Stimulated activated CD8-positive, alpha-beta memory T cell treated with anti-CD3 and anti-CD28 coated beads, Interleukin-12 subunit alpha, Interleukin-12 subunit beta, amount 100 ng/mL, for 1 hour (primary cell): ENCODE data around the gene IST1.
"Not testable (repeated sequence)": the region's sequence is repeated elsewhere in the genome, so short reads cannot be mapped to it uniquely, and the experiment has no call there.

Source experiments
- DNase-seq: peaks from one replicate; pipeline ENCODE4 v3.0.0-alpha.2; 2020; ENCODE audit warnings: low read depth

Gene IST1

GRCh38 chr16:71894921-71895678 lies at the start of gene IST1:
TSS of gene IST1 (plus strand) at chr16:71895531. CDS start at chr16:71915641, 20,110 bp downstream.
- DNase-seq = peak; percentile 97

- DNase-seq = peak; percentile 86
Measured at GRCh38 chr16:71845639-71846430, 49.5 kb upstream of the IST1 start, which contains the start of gene ATXN1L. TSS of gene ATXN1L (plus strand) at chr16:71845976. CDS start at chr16:71849741, 3,765 bp downstream.

DNA sequence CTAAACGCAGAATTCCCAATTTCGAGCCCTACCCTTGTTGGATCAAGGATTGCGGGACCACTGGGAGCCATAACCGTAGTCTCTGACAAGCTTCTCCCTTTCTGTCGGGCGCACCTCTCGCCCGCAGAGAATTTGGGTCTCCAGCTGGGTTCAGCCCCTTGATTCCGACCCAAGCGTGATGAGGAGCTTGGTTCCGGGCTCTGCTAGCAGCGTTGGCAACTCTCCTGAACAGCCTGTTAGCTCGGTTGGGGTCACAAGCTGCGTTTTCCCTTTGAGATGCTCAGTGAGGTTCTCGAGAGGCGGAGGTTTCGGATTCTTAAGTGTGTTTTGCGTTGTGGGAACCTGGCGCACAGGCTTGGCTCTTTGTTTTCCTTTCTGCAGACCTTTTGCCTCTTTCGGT lies 48.9 kb upstream of the IST1 start:
- DNase-seq = no peak

DNA sequence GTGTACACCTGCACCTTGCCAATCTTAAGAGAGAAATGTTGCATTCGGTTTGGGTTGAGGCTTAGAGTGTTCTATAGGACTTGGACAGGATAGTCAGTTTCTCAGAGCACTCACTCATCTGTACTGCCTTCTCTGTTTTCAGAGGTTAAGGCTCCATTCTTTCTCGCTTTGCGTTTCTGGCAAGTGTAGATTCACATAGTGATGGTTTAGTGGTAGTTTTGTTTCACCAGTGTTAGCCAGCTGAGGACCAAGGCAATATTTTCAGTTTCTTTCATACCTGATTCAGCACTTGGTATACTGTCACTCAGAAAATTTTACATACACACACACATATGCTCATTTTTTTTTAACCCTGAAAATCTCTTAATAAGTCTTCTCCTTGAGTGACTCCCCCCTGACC lies 48.2 kb upstream of the IST1 start:
- no peak for DNase-seq

GRCh38 chr16:71848622-71849021 lies 46.7 kb upstream of the IST1 start:
- DNase-seq = no peak

DNA sequence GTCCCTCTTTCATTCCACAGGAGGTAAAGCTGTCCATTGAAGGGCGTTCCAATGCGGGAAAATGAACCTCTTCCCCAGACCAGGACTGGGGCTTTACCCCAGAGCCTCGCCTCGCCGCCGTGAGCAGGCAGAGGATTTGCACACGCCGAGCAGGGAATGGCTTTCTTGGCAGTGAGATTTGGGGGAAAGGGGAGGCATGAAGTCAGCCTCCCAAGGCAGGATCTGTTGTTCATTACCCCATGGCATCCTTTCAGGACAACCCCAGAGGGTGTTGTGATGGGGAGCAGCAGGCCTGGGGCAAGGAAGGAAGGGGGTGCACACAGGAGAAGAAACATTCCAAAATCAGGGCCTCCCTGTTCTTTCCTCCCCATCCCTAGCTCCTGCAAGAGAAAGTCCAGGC lies 43.6 kb upstream of the IST1 start:
- no peak for DNase-seq

GRCh38 chr16:71852158-71852557 lies 43.2 kb upstream of the IST1 start:
- no peak for DNase-seq

DNA sequence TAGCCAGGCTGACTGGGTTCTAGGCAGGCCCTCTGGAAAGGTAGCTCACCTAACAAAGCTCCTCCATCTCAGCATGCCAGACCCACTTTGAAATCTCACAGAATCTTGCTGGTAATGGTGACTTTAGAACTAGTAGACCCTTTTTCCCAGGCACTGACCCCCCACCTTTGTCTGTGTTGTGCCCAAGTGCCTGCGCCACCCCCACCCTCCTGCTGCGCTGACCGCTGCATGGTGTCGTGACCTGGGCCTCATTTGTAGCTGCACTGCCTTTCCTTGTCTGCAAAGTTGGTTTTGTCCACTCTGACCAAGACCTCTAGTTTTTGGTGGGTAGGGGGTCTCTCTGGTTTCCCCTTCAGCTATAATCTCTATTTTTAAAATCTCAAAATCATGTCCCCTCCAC lies 42.8 kb upstream of the IST1 start:
- DNase-seq = no peak

DNA sequence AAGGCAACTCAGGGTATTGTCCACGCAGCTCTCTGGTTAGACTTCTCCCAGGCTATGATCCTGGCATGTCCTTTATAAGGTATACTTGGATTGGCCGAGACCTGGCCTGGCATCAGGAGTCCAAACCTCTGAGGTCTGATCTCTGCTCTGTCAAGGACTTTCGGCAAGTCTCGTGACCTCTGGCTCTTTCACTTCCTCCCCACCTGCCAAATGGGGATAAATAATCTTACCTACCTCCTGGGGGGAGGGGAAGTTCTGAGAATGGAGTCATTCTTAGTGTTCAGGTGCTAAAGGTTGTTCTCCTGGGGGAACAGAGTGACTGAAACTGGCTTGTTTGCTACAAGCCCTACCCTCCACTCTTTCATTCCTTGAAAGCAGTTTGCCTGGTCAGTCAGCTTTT lies 41.9 kb upstream of the IST1 start:
- no peak for DNase-seq

GRCh38 chr16:71854369-71854948 lies 40.9 kb upstream of the IST1 start:
- DNase-seq = no peak

DNA sequence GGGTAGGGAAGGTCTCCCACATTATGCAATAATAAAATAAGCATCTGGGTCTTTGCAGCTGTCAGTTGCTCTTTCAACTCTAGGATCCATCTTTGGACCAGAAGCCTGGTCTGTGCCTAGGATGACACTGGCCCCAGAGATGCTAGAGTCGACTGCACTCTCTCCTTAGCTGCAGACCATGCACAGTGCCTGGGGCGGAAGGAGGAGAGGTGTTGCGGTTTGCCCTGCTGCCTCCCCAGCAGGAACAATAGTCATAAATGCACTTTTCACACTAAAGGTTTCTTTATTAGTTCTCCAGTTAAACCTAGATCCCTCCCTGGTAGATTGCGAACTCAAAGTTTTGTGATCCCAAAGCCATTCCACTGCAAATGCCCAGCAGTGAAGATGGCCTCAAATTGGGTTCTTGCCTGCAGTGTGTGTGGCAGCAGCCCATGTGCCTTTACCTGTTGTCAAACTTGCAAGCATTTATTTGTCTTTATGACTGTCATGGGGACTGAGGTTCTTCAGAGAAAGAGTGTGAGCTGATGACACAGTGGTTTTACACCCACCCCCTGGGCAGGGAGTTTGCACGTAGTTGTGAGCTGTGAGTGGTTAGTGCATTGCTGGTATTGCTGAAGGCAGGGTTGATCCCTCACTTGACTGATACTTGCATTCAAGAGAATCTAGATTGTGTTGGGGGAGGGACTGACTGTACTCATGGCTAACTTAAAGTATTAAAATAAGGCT lies 39.2 kb upstream of the IST1 start:
- no peak for DNase-seq

DNA sequence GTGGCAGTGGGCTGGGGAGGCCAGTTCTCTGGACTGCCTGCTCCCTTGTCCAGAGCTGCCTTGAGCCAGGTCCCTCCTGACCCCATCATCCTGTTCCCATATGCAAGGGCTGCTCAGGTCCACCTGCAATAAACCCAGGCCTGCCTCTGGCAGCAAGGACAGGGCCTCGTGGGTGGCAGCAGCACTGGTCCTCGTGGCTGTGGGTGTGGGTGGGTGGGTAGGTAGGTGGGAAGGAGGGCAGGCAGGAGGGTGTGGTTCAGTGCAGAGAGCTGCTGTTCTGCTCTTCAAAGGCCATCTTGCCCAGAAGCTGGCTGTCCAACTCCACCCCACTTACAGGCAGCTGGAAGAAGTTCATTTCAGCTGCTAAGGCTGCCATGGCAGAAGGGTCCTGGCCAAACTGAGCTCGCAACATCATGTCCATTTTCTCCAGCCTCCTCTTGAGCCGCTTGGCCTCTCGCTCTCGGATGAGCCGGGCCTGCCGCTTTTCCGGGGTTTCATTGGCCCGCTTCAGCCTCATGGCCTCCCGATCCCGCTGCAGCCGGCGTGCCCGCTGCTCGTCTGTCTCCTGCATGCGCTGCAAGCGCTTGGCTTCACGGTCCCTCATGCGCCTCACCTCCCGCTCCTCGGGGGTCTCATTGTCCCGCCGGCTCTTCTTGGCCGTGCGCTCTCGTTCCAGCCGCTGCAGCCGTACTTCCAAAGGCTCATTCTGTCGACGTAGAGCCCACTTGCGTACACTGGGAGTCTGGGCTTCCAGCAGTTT lies 35.4 kb upstream of the IST1 start:
- DNase-seq = no peak

DNA sequence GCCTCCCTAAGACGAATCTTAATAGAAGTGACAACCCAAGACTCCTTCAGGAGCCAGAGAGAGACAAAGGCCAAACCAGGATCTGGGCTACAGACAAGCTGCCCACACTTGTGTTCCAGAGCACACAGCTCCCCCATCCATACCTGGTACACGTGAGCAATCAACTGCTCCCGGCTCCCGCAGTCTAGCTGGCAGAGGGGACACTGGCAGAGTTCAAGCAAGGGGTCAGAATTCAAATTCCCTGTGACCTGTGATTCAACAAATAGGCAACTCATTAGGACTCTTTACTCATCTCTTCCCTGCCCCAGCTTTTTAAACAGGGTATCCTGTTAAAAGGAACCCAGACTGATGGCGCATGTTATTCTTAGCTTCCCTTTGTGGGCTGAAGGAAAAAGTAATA lies 31.3 kb upstream of the IST1 start:
- no peak for DNase-seq

DNA sequence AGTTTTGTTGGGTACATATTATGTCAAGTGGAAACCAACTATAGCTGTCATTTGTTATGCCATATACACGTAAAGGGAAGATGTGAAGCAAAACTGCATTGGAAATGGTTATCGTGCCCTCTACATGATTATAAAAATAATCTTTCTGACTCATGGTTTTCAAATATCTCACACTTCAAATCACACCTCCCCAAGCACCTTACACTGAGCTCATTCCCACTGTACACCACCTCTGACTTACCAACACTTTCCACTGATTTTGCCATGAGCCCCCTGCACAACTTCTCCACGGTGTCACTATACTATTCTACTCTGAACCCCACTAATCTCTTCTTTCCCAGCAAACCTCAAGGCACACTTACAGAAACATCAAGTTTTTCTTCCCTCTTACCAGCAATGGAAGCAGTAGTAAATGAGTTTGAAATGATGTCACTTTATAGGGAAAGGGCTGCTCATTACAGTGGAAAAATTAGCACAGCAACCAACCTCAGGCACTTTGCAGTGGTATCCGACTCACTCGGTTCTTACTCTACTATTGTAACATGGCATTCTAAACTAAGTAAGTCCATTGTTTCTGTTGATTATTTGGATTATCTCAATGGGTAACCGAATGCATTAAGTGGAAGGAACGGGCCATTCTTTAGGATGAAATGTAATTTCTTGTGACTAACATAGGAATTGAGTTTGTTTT lies 30.0 kb upstream of the IST1 start:
- DNase-seq = no peak

DNA sequence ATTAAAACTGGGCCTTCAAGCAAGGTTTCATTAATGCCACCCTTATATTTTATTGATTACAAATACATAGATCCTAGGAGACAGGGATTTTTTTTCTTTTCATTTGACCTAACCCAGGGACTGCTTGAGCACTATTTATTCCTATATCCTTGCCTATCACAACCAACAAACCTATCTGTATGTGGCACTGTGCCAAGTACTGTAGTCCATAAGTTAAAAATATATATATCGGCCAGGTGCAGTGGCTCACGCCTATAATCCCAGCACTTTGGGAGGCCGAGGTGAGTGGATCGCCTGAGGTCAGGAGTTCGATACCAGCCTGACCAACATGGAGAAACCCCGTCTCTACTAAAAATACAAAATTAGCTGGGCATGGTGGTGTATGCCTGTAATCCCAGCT lies 28.2 kb upstream of the IST1 start:
- not testable (repeated sequence) for DNase-seq

DNA sequence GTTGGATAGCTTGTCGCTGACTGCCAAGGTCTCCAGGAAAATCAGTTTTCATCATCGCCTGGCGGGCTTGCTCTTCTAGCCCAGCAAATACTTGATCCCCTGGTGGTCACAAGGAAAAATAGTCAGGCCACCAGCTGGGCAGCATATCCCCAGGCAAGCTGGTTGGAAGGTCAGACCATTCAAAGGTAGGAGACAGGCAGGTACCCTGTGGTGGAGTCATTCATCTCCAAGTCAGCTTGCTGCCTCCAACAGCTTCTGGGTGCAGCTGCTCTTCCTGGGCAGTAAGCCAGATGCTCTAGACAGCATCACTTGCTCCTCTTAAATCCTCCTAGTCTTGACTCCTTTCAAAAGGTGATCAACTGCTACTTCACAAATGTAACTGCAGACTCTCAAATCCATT lies 27.4 kb upstream of the IST1 start:
- DNase-seq = no peak

DNA sequence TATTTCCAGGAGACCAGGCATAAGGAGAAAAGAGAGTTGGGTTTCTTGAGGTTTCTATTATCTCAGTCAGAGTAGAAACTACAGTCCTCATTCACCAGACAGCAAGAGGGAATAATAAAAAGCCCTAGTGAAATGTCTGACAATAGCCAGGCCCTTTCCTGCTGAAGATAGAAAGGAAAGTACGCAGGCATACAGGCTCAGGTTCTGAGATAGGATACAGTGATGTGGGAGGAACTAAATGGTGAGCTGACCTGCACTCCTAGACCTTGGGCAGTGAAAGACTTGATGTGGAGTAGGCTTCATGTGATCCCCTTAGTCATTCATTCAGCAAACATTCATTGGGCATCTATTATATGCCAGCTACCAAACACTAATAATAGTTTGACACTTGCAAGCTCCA lies 26.2 kb upstream of the IST1 start:
- no peak for DNase-seq

DNA sequence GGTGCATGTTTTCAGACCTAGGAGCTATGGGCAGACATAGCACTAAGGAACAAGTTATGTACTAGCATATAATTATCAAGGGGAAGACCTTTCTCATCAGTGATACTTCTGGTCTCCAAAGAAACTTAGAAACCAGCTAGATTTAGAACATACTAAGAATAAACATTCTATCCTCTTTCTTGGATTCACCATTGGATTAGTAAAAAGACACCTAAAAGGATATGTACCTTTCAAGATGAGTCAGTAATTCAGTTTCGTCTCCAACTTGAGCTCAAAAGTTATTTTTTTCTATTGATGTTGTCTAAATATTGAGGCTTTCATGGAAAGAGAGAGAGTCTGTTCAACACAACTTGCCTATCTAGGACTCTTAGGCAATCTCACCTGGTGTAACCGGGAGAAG lies 24.5 kb upstream of the IST1 start:
- no peak for DNase-seq

- no peak for DNase-seq
Measured at GRCh38 chr16:71873199-71873598, 22.1 kb upstream of the IST1 start.

DNA sequence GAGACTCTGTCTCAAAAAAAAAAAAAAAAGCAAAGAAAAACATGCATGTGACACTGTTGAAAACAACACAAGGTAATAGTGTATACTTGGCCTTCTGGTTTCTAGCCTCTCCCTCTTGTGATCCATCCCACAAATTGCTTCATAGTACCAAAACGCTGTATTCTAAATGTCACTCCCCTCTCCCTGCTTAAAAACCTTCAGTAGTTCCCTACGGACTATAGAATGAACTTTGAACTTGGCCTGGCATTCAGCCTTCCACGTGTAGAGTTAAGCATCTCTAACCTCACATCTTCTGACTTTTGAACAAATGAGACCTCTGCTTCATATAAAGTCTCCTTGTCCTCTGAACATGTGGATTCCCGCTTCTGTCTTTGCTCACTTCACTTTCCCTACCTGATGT lies 16.4 kb upstream of the IST1 start:
- no peak for DNase-seq

- DNase-seq = no peak
Measured at GRCh38 chr16:71880176-71880575, 15.2 kb upstream of the IST1 start.
